Cortex of kidney (tissue), 1 donor: Measurements from ENCODE around the gene SPAG6.
"Not testable (repeated sequence)": the region's sequence is repeated elsewhere in the genome, so short reads cannot be mapped to it uniquely, and the experiment has no call there.

Experiments used
- DNase-seq: peaks from one replicate; lab custom pipeline; 2025; lab: John Stamatoyannopoulos, UW

SPAG6 gene

DNA sequence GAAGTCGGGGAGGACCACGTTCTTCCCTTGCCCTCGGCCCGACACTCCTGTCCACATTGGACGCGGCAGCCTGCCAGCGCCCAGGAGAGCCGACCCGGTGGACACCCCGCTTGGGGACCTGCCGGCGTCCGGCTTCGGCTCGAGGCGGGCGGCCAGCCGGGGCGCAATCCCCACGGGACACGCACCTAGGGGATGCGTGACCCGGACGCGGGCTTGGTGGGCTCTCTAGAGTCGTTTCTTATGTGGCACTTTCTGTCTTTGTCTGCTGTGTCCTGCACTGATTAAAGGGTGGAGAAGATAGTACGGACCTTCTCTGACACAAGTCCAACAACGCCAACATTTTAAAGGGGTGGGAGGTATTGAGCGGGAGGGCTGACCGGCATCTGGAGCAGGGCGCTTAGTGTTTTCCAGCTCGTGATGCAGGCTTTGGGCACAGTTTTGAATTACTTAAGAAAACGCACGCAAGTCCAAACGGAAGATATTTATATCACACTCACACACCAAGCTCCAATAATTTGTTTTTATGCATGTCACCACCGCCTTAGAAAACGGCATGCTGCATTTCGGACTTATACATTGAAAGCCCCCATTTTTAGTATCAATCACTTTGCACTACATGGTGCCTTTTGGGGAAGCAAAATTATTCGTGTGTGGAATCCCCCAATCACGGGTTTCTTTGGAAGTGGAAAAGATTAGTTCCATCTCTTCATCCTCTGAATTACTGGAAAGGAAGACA, 3.9 kb upstream of the SPAG6 start:
- DNase-seq = no peak

DNA sequence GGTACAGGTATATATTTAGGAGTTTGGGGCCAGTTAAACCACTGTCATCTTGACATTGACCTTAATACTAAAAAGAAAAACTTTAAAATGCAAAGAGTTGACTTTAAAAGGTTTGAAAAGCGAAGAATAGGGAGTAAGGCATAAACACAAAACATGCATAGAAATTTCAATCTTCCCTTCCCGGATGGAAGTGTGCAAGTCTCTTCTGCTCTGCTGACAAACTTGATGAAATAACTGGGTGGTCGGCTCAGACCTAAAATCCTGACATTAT, 3.4 kb upstream of the SPAG6 start:
- DNase-seq = no peak

- DNase-seq = no peak
Measured at GRCh38 chr10:22342421-22342820, 2.9 kb upstream of the SPAG6 start.

DNA sequence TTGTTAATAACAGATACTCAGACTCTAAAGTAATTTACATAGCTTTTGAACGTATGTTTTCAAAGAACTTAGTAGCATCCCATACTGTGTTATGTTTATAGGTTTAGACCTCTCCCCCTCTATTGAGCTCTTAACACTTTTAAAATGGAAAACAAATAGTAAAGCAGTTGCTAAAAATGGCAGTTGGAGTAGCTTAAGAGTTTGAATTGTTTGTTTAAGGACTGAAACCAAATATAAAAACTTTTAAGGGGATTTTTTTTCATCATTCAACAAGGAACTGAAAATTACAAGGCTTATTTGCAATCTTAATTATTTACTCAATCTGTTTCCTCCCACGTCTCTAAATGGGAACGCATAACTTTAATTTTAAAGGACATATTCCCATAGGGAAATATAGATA, 1.6 kb upstream of the SPAG6 start:
- no peak for DNase-seq

GRCh38 chr10:22344249-22344648, 1.0 kb upstream of the SPAG6 start:
- DNase-seq = no peak

- DNase-seq = no peak
Measured at GRCh38 chr10:22344781-22345300, 455 bp upstream of the SPAG6 start.

GRCh38 chr10:22346096-22346661, 883 bp downstream of the SPAG6 start:
- no peak for DNase-seq

DNA sequence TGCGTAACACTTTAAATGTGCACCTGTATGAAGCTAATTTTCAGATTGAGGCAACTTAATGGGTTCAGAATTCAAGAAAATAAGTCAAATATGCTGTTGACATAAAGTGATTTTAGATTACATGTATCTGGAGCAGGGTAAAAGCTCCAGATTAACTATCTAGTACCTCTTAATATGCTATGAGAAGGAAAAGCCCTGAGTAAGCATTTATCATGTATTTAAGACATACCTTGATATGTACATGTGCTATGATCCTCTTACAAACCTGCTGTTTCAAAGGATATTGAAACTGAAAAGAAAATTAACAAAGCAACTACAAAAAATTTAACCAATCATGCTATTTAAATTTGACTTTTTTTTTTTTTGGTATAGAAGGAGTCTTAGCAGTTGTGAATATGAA, 4.5 kb downstream of the SPAG6 start:
- DNase-seq = no peak

DNA sequence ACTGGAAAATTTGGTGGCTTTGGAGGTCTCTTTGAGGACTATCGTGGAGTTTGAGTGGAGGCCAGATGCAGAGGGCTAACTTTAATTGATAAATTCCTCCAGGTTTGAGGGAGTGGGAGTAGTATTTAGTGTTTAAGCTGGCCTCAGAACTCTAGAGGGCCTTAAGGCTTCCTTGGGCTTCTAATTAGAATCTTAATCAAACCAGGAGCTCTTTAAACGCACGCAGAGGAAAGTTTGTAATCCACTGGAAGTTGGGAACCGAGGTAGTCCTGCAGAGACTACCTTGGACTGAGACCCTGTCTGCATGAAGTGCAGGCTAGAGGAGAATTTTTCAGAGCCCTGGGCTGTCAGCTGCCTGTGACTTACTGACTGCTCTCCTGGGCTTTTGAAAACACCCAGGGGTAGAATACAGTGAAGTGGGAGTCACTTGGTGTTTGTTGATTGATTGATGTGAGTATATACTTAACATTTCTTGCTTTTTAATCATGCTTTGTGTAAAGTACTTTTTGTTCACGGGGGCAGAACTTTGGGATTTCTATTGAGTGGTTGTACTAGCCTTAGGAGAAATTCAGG, 5.9 kb downstream of the SPAG6 start:
- no peak for DNase-seq

- no peak for DNase-seq
Measured at GRCh38 chr10:22356324-22356873, 11.1 kb downstream of the SPAG6 start.

- DNase-seq = not testable (repeated sequence)
Measured at GRCh38 chr10:22357770-22358169, 12.5 kb downstream of the SPAG6 start.

DNA sequence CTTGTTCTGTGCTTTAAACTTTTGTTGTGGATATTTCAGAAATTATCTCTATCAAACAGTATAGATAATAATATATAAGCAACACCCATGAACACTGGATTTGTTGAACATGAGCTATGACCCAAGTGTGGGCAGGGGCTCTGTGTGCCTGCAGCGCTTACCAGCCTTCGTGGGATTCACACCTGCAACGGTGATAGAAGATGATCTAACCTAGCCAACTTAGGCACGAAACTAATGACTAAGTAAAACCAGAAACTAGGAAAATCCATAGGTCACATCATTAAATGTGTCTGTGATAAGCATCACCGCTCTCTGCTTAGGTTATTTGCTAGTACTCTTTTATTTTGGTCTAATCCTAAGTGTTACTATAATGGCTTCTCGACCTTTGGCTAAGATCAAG, 18.0 kb downstream of the SPAG6 start:
- DNase-seq = no peak

- DNase-seq = no peak
Measured at GRCh38 chr10:22364407-22365140, 19.3 kb downstream of the SPAG6 start.

GRCh38 chr10:22365233-22365632, 19.9 kb downstream of the SPAG6 start:
- no peak for DNase-seq

DNA sequence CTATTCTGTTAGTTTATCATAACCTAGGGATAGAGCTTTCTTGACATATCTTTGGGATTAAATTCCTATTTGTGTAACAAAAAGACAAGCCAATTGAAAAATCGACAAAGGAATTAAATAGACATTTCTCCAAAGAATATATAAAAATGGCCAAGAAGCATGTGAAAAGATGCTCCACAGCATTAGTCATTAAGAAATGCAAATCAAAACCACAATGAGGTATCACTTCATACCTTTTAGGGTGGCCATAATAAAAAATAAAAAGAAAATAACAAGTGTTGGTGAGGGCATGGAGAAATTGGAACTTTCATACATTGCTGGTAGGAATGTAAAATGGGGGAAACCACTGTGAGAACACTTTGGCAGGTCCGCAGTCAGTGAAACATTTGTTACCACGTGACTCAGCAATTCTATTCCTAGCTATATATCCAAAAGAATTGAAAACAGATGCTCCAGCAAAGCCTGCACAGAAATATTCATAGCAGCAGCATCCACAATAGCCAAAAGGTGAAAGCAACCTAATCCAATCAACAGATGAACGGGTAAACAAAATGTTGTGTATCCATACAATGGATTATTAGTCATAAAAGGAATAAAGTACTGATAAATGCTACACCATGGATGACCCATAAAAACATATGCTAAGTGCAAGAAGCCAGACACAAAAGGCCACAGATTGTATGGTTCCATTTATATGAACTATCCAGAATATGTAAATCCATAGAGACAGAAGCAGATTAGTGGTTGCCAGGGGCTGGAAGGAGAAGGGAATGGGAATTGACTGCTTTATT, 20.5 kb downstream of the SPAG6 start:
- DNase-seq = no peak

GRCh38 chr10:22366435-22366703, 21.1 kb downstream of the SPAG6 start:
- DNase-seq = no peak

DNA sequence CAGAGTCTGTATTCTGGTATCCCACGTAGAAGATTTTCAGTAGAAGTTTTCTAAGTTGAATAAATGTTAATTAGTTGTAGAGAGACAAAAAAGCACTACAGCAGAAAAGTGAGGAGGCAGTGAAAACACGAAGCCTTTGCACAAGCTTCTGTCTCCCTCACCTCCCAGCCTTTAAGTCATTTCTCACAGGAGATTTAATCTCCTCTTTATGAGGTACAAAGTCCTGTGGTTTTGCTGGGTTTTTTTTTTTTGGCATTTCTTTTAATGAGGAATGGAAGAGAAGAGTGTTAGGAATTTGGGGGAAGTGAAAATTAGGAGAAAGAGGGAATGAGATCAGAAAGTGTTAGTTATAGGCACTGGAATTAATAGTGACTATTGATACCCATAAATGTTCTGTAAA, 21.5 kb downstream of the SPAG6 start:
- DNase-seq = no peak

DNA sequence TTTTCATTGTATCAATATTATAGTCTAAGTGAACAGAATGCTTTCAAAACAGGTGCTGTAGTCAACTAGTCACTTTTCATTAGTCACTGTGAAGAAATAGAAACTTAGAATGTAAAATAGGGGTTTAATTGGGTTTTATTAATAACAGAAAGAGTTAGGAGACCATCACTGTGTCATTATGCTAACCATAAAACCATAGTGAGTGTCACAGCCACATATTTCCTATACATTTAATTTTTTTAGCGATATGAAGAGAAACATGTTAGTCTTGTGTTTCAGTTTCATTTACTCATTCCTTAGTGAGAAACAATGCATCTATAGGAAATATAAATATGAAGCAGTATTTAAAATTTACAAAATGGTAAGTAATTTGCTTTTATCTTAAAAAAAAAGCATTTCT, 22.2 kb downstream of the SPAG6 start:
- DNase-seq = no peak

- DNase-seq = no peak
Measured at GRCh38 chr10:22368402-22368801, 23.1 kb downstream of the SPAG6 start.

GRCh38 chr10:22368981-22369380, 23.7 kb downstream of the SPAG6 start:
- no peak for DNase-seq

GRCh38 chr10:22369434-22370072, 24.3 kb downstream of the SPAG6 start:
- DNase-seq = no peak

- no peak for DNase-seq
Measured at GRCh38 chr10:22370320-22370719, 25.0 kb downstream of the SPAG6 start.
